RWPE1 (cell line): ENCODE results near the gene CAPN13.

ENCODE experiments used
- CTCF ChIA-PET: fragments of 350-600 bp; sonication (Branson Sonifier 250); formaldehyde crosslinking; extraction: SDS; loops from one replicate; lab custom pipeline; 2021; lab: Yijun Ruan, JAX
- POLR2A ChIA-PET: fragments of 400-600 bp; formaldehyde crosslinking; extraction: SDS; loops from one replicate; lab custom pipeline; 2020; ENCODE audit warnings: antibody characterized with exemption; ENCODE audit not compliant: low non-redundant PET; lab: Yijun Ruan, JAX
- DNase-seq: peaks from one replicate; pipeline ENCODE4 v3.0.0; 2012; ENCODE audit warnings: low spot score
- H3K27ac ChIP-seq: fragments of 450-650 bp; 2 replicates; pipeline ENCODE4 v1.5.1; 2017
- CTCF ChIP-seq: fragments of 450-650 bp; conservative IDR thresholded peaks from 2 replicates; pipeline ENCODE4 v1.5.1; 2017; ENCODE audit warnings: low read depth, mild to moderate bottlenecking

CAPN13 gene

DNA sequence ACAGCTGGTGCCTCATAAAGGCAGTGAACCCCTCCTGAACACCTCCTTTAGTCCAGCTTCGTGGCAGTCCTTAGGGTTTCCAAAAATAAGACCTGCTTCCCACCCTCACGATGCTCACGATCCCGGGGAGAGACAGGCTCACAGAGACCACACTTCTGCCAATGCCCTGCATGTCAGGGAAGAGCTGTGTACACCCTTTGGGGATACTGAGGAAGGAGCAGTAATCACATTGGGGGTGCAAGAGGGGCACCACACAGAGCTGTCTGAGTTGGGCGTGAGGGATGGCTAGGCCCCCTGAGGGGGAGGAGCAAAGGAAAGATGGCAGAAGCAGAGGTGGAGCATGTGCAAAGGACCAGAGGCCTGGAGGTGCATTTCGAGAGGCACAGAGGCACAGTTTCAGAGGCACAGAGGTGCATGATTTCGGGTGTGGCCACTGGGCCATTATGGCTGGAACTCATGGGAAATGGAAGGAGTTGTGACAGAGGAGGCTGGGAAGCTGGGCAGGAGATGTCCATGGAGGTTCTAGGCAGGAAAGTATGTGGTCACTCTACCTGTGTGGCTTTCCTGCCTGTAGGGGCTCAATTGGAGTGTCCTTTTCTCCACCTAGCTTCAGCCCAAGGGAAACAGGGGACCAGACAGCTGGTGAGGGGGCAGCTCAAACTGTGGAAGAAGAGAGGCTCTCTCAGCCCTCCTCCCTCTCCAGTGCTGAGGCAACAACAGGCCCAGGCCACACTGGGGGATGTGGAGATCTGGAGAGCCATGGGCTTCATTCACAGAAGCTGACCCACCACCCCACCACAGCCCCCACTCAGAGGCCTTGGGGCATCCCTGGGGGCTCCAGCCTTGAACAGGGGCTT, 115.9 kb downstream of the CAPN13 start:
- no peak overlapping the region for H3K27ac ChIP-seq
- POLR2A ChIA-PET, result no interaction called here
- DNase-seq, result no peak
- CTCF ChIA-PET, result interaction anchor here (0.6 to 0.8 kb wide), 2 partner anchors 165 to 642 kb away, joined by 3 read pairs; no protein-coding TSS in a partner anchor
- TF ChIP-seq CTCF, result no peak

GRCh38 chr2:30690126-30690561, 117.1 kb downstream of the CAPN13 start:
- no peak overlapping the region for H3K27ac ChIP-seq
- POLR2A ChIA-PET, result no interaction called here
- TF ChIP-seq CTCF, result no peak
- CTCF ChIA-PET, result no interaction called here
- no peak for DNase-seq

- no peak overlapping the region for H3K27ac ChIP-seq
- CTCF ChIA-PET, result interaction anchor here (0.7 to 1.1 kb wide), 2 partner anchors 97 to 481 kb away, joined by 3 read pairs; no protein-coding TSS in a partner anchor
- no peak for TF ChIP-seq CTCF
- DNase-seq, result no peak
- POLR2A ChIA-PET, result no interaction called here
Observed at GRCh38 chr2:30689496-30690125, 117.6 kb downstream of the CAPN13 start.

DNA sequence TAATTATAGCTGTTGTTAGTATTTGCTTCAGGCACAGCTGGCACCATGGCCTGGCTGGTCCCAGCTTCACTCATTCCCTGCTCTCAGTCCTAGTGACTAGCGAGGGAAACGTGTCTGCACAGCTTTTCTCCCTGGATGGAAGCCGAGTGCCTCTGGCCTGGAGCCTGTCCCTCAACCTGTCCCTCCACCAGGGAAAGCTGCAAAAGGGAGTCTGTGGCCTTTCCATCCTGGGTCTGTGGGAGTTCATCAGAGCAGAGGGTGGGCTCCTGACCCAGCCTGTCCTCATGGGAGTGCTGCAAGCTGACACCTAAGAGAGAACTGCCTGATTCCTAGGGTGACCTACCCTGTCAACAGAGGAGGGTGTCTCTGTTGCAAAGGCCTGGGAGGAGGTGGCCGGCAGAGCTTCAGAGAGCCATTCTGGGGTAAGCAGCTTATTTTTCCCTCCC, 118.3 kb downstream of the CAPN13 start:
- no peak overlapping the region for H3K27ac ChIP-seq
- CTCF ChIA-PET, result interaction anchor here (0.7 to 1.1 kb wide), 2 partner anchors 98 to 480 kb away, joined by 3 read pairs; no protein-coding TSS in a partner anchor
- POLR2A ChIA-PET, result no interaction called here
- TF ChIP-seq CTCF, result no peak
- no peak for DNase-seq

DNA sequence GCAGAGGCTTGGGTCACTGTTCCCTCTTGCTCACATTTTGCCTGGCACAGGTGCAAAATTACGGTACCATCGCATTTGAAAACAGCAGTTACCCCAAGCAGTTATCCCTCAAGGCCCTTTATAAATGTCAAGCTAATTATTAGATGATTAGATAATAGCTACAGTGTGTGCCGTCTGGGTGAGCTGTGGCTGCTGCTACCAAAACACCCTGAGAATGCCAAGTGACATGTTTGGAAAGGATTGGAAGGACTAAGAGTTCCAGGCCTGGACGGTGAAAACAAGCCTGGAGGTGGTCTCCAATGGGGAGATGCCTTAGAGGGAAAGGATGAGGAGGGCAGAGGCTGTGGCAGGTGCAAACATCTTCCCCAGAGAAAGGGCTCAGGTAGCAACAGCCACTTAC, 120.6 kb downstream of the CAPN13 start:
- H3K27ac ChIP-seq, result no peak overlapping the region
- ChIA-PET POLR2A (no interaction called here), CTCF (interaction anchor here (1.0 kb wide), 1 partner anchor 9 kb away, joined by 4 read pairs; no protein-coding TSS in a partner anchor)
- no peak for TF ChIP-seq CTCF
- no peak for DNase-seq

GRCh38 chr2:30686000-30686399, 121.2 kb downstream of the CAPN13 start:
- no peak for TF ChIP-seq CTCF
- CTCF ChIA-PET, result interaction anchor here (0.6 to 1.0 kb wide), 2 partner anchors 10 to 419 kb away, joined by 3 to 4 read pairs; no protein-coding TSS in a partner anchor
- no peak for DNase-seq
- POLR2A ChIA-PET, result no interaction called here
- H3K27ac ChIP-seq, result no peak overlapping the region
